Small intestine (tissue), 7 donors: ENCODE results near the gene SYNRG. TPM values are rescaled to one million over a fixed set of nuclear protein-coding genes. Genes with fewer than 3 reads are reported as not detected.

Experiments
- DNase-seq, 2 donors: peaks; one replicate each; pipeline versions ENCODE4 v3.0.0 to v3.0.0-alpha.2; 2013
- FAIRE-seq: peaks from 2 replicates; lab custom pipeline; 2012; peaks lifted over from hg19 to GRCh38; lab: Jason Lieb, UNC
- H3K27ac ChIP-seq, 3 donors: one replicate each; pipeline ENCODE4 v1.5.1; 2013; ENCODE audit warnings: low read length in 2 of 3, mild to moderate bottlenecking in 2 of 3, control low read depth in 1 of 3, inconsistent platforms in 1 of 3, low read depth in 1 of 3, moderate library complexity in 1 of 3
- H3K27me3 ChIP-seq, 3 donors: one replicate each; pipeline ENCODE4 v1.6.1; 2013; ENCODE audit warnings: low read length in 3 of 3, inconsistent platforms in 1 of 3; ENCODE audit not compliant: control insufficient read depth in 3 of 3, insufficient read depth in 3 of 3
- H3K36me3 ChIP-seq, 3 donors: one replicate each; pipeline ENCODE4 v1.6.1; 2013; ENCODE audit warnings: low read length in 3 of 3, inconsistent platforms in 1 of 3, low read depth in 1 of 3, mild to moderate bottlenecking in 1 of 3, moderate library complexity in 1 of 3; ENCODE audit not compliant: control insufficient read depth in 3 of 3, insufficient read depth in 2 of 3
- H3K4me1 ChIP-seq, 3 donors: one replicate each; pipeline ENCODE4 v1.6.1; 2013; ENCODE audit warnings: low read length in 2 of 3, inconsistent platforms in 1 of 3, low read depth in 1 of 3, mild to moderate bottlenecking in 1 of 3, moderate library complexity in 1 of 3; ENCODE audit not compliant: control insufficient read depth in 3 of 3, insufficient read depth in 2 of 3
- H3K4me3 ChIP-seq, 3 donors: one replicate each; pipeline ENCODE4 v1.5.1; 2013; ENCODE audit warnings: low read length in 3 of 3, control low read depth in 1 of 3, inconsistent platforms in 1 of 3, low read depth in 1 of 3, mild to moderate bottlenecking in 1 of 3, moderate library complexity in 1 of 3
- H3K9me3 ChIP-seq, 2 donors: one replicate each; pipeline ENCODE4 v1.6.1; 2013; ENCODE audit warnings: low read depth in 1 of 2, low read length in 1 of 2; ENCODE audit not compliant: control insufficient read depth in 2 of 2, insufficient read depth in 1 of 2
- WGBS, 3 donors: extraction: QIAGEN DNeasy Blood & Tissue Kit; methylation state at CpG; one replicate each; pipeline ENCODE4 v1.1.7; 2013; 5-methylcytosine and 5-hydroxymethylcytosine counted together
- polyA plus RNA-seq, 4 donors: library from polyadenylated mRNA; stranded (reverse) in 3 of 4; unstranded in 1 of 4; fragments of 200-250 nt in 3 of 4; fragments of 120-200 nt in 1 of 4; gene quantifications; one replicate each; pipeline versions ENCODE4 v1.2.1 to v1.2.3, GENCODE V29; 2013
- donor health status: healthy with polysubstance abuse.
- donor health status: control.
- donor health status: control.
- donor health status: Bipolar disorder and iron deficiency.
- donor health status: healthy.

The SYNRG gene
- polyA plus RNA-seq, 4 donors, result 7.6 to 35.8 (median 9.2) TPM

DNA sequence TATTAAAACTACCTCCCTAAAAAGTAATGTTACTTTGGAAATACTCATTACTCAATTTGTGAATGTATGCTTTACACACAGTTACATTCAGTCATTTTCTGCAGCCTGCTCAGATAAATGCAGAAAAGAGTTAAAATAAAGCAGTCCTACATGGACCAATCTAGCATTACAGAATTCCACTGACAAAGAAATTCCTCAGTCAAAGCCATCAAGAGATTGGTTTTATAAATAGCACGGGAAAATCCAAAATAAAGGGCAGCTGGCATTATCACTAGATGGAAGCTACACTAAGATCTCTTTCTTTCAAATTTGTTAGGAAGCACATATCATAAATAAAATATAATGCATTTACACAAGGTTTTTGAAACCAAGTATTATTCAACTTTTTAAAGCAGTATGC is 61.2 kb downstream of the SYNRG start:
- Histone ChIP-seq H3K9me3 (no peaks in the 10 kb centered on the region), H3K4me1 (no peaks in the 10 kb centered on the region), H3K27ac (no peak overlapping the region), H3K4me3 (no peak overlapping the region), H3K27me3 (no peaks in the 10 kb centered on the region), H3K36me3 (peaks cover 4 to 20% (median 6%) of the 10 kb centered on the region in 3 donors)
- WGBS, 3 donors, result 77 to 95% (median 93%) methylated on average over 1 of the region's 1 CpG
- no peak for FAIRE-seq
- DNase-seq, result no peak

DNA sequence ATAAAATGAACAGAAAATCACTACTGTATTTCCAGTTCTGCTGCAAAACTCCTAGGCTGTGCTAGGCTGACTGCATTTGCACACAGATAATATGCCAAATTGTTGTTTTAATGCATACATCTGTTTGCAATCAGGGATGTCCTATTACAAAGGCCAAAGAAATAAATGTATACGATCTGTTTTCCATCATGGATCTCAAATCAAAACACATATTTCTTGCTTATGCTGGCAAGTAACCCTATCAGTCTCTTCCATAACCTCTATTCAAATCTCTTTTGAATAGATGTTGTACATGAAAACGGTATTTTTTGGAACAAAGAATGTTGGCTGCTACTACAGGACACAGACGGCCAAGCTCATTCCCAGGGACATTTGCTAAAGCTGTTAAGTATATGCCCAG is 62.9 kb downstream of the SYNRG start:
- FAIRE-seq, result no peak
- H3K27ac ChIP-seq, result no peak overlapping the region
- no peak for DNase-seq

GRCh38 chr17:37545486-37545885 is 63.7 kb downstream of the SYNRG start:
- Histone ChIP-seq H3K9me3 (no peaks in the 10 kb centered on the region), H3K4me1 (no peaks in the 10 kb centered on the region), H3K27ac (no peak overlapping the region), H3K4me3 (no peak overlapping the region), H3K36me3 (peaks cover 10 to 31% (median 20%) of the 10 kb centered on the region in 3 donors), H3K27me3 (no peaks in the 10 kb centered on the region)
- 85 to 97% (median 97%) methylated on average over 2 of the region's 2 CpGs for WGBS, 3 donors
- FAIRE-seq (no peak), DNase-seq (no peak)

More for the DNA sequence above, 62.9 kb downstream of the SYNRG start:
- Histone ChIP-seq H3K4me3 (no peak overlapping the region), H3K9me3 (no peaks in the 10 kb centered on the region), H3K36me3 (peaks cover 8 to 25% (median 15%) of the 10 kb centered on the region in 3 donors), H3K27me3 (no peaks in the 10 kb centered on the region), H3K4me1 (no peaks in the 10 kb centered on the region)
- WGBS, 3 donors, result 72 to 87% (median 84%) methylated on average over 3 of the region's 3 CpGs

- Histone ChIP-seq H3K27me3 (no peaks in the 10 kb centered on the region), H3K4me1 (no peaks in the 10 kb centered on the region), H3K9me3 (no peaks in the 10 kb centered on the region), H3K4me3 (no peak overlapping the region), H3K36me3 (peaks cover 24 to 40% (median 31%) of the 10 kb centered on the region in 3 donors), H3K27ac (no peak overlapping the region)
- FAIRE-seq, result no peak
- peak in 1 of 2 donors; percentile 8 for DNase-seq
- WGBS, 3 donors, result 80 to 88% (median 84%) methylated on average over 2 of the region's 2 CpGs
Measured at GRCh38 chr17:37543637-37544052, 65.6 kb downstream of the SYNRG start.

- no peak overlapping the region for H3K27ac ChIP-seq
- no peaks in the 10 kb centered on the region for H3K27me3 ChIP-seq
- no peak for DNase-seq
- H3K36me3 ChIP-seq, result peaks cover 28 to 47% (median 33%) of the 10 kb centered on the region in 3 donors
- no peak overlapping the region for H3K4me3 ChIP-seq
- no peaks in the 10 kb centered on the region for H3K4me1 ChIP-seq
- no peak for FAIRE-seq
- WGBS, 3 donors, result 88 to 94% (median 92%) methylated on average over 9 of the region's 9 CpGs
- no peaks in the 10 kb centered on the region for H3K9me3 ChIP-seq
Measured at GRCh38 chr17:37541880-37542660, 67.1 kb downstream of the SYNRG start.

GRCh38 chr17:37538981-37539659 is 70.1 kb downstream of the SYNRG start:
- Histone ChIP-seq H3K36me3 (peaks cover 40 to 47% (median 41%) of the 10 kb centered on the region in 3 donors), H3K4me3 (no peak overlapping the region), H3K27ac (no peak overlapping the region), H3K4me1 (no peaks in the 10 kb centered on the region), H3K9me3 (no peaks in the 10 kb centered on the region), H3K27me3 (no peaks in the 10 kb centered on the region)
- 93 to 97% (median 95%) methylated on average over 8 of the region's 8 CpGs for WGBS, 3 donors
- DNase-seq (no peak), FAIRE-seq (no peak)

GRCh38 chr17:37535906-37536305 is 73.3 kb downstream of the SYNRG start:
- H3K27ac ChIP-seq, result no peak overlapping the region
- no peak overlapping the region for H3K4me3 ChIP-seq
- 94 to 97% (median 96%) methylated on average over 5 of the region's 5 CpGs for WGBS, 3 donors
- H3K4me1 ChIP-seq, result no peaks in the 10 kb centered on the region
- H3K36me3 ChIP-seq, result peaks cover 22 to 52% (median 32%) of the 10 kb centered on the region in 3 donors
- no peaks in the 10 kb centered on the region for H3K27me3 ChIP-seq
- no peak for FAIRE-seq
- no peaks in the 10 kb centered on the region for H3K9me3 ChIP-seq
- no peak for DNase-seq

- no peaks in the 10 kb centered on the region for H3K4me1 ChIP-seq
- FAIRE-seq (no peak), DNase-seq (no peak)
- H3K36me3 ChIP-seq, result peaks cover 10 to 35% (median 27%) of the 10 kb centered on the region in 3 donors
- H3K4me3 ChIP-seq, result no peak overlapping the region
- WGBS, 3 donors, result 89 to 94% (median 91%) methylated on average over 3 of the region's 3 CpGs
- no peaks in the 10 kb centered on the region for H3K9me3 ChIP-seq
- no peaks in the 10 kb centered on the region for H3K27me3 ChIP-seq
- no peak overlapping the region for H3K27ac ChIP-seq
Measured at GRCh38 chr17:37532756-37533155, 76.5 kb downstream of the SYNRG start.
